ENCODE results near the gene TRIM44. TPM values are rescaled to one million over a fixed set of nuclear protein-coding genes. Genes with fewer than 3 reads are reported as not detected.

Gene TRIM44, protein sequence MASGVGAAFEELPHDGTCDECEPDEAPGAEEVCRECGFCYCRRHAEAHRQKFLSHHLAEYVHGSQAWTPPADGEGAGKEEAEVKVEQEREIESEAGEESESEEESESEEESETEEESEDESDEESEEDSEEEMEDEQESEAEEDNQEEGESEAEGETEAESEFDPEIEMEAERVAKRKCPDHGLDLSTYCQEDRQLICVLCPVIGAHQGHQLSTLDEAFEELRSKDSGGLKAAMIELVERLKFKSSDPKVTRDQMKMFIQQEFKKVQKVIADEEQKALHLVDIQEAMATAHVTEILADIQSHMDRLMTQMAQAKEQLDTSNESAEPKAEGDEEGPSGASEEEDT
- 74.6 and 81.4 TPM in 2 replicates for total RNA-seq (2022)
- percentile 91 among the genes with signal in this experiment for Bru-seq, nascent RNA
- percentile 86 among the genes with signal in this experiment for BruChase-seq, experiment 1, labeled RNA remaining after a 2-hour chase
- BruChase-seq, experiment 2, labeled RNA remaining after a 6-hour chase: percentile 88 among the genes with signal in this experiment
- long read RNA-seq, full-length matches to known transcripts: 167 of 192 reads
- long read RNA-seq, partial matches to known transcripts: 4 of 192 reads
- long read RNA-seq, other reads (novel, unspliced or antisense): 21 of 192 reads

DNA sequence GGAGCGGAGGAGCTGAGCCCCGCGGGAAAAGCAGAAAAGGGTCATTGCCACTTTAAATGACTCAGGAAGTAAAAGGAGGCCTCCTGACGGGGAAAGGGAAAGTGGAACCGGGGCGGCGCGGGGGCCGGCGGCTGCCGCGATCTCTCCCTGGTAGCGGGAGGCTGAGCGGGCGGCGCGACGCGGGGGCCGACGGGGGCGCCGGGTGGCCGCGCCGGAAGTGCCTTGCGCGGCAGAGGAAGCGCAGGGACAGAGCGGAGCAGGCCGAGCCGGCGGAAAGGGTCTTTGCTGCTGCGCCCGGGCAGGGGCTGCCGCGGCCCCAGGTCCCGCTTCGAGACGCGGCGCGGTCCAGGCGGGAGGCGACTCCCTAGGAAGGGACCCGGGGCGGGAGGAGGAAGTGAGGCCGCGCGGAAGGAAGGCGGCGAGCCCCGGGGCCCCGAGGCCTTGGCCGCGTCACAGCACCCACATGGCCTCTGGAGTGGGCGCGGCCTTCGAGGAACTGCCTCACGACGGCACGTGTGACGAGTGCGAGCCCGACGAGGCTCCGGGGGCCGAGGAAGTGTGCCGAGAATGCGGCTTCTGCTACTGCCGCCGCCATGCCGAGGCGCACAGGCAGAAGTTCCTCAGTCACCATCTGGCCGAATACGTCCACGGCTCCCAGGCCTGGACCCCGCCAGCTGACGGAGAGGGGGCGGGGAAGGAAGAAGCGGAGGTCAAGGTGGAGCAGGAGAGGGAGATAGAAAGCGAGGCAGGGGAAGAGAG, at the start of gene TRIM44:
Gene TRIM44, plus strand, starts transcription at position 127 of the 759 bp plus-strand sequence. Its CDS starts 337 bp downstream, at position 464.
- no peaks in the 10 kb centered on the region for H3K27me3 Mint-ChIP-seq (ENCODE audit: insufficient read depth, unreplicated experiment)
- Histone ChIP-seq H3K27me3 (replicated peaks; ENCODE audit: control insufficient read depth, insufficient read depth, low read length) (no peaks in the 10 kb centered on the region), H3K9me3 (no peaks in the 10 kb centered on the region; the same call in 1 of the 2 replicates), H3K4me1 (peaks cover 9% of the 10 kb centered on the region; the same call in 1 of the 2 replicates), H3K36me3 (ENCODE audit: control insufficient read depth, insufficient read depth, low read length) (no peaks in the 10 kb centered on the region), H3K4me3 (ENCODE audit: low read depth, low read length) (peak within 1 kb of the TSS; percentile 76)
- peaks cover 12% of the 10 kb centered on the region for H3K4me1 Mint-ChIP-seq (ENCODE audit: low read depth, unreplicated experiment)
- ChIA-PET POLR2A (interaction anchor here (0.5 kb wide), 1 partner anchor 363 kb away, joined by 5 read pairs; no protein-coding TSS in a partner anchor), CTCF (no interaction called here)
- intact Hi-C loops (cut with micrococcal nuclease; ENCODE audit: unreplicated experiment): loop anchor here (1.0 kb wide), 1 partner anchor 44 kb away; no protein-coding TSS in a partner anchor
- H3K27ac Mint-ChIP-seq (ENCODE audit: unreplicated experiment): peak within 1 kb of the TSS; percentile 93
- H3K9me3 Mint-ChIP-seq (ENCODE audit: unreplicated experiment): peaks cover 18% of the 10 kb centered on the region
- TF ChIP-seq, protein P1, sequence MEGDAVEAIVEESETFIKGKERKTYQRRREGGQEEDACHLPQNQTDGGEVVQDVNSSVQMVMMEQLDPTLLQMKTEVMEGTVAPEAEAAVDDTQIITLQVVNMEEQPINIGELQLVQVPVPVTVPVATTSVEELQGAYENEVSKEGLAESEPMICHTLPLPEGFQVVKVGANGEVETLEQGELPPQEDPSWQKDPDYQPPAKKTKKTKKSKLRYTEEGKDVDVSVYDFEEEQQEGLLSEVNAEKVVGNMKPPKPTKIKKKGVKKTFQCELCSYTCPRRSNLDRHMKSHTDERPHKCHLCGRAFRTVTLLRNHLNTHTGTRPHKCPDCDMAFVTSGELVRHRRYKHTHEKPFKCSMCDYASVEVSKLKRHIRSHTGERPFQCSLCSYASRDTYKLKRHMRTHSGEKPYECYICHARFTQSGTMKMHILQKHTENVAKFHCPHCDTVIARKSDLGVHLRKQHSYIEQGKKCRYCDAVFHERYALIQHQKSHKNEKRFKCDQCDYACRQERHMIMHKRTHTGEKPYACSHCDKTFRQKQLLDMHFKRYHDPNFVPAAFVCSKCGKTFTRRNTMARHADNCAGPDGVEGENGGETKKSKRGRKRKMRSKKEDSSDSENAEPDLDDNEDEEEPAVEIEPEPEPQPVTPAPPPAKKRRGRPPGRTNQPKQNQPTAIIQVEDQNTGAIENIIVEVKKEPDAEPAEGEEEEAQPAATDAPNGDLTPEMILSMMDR (IDR thresholded peaks at IDR 0.05; ENCODE audit: insufficient read depth in 1 of 2, low read depth in 1 of 2, low read length in 1 of 2, severe bottlenecking in 1 of 2, unreplicated experiment in 1 of 2): no peak
- H3K36me3 Mint-ChIP-seq (ENCODE audit: insufficient read depth, unreplicated experiment): peaks cover 24% of the 10 kb centered on the region
- H3K4me3 Mint-ChIP-seq (ENCODE audit: unreplicated experiment): peak within 1 kb of the TSS; percentile 93
- DNase-seq: peak; percentile 90 to 91
- no TSS peak for BruUV-seq (replicated peaks)

DNA sequence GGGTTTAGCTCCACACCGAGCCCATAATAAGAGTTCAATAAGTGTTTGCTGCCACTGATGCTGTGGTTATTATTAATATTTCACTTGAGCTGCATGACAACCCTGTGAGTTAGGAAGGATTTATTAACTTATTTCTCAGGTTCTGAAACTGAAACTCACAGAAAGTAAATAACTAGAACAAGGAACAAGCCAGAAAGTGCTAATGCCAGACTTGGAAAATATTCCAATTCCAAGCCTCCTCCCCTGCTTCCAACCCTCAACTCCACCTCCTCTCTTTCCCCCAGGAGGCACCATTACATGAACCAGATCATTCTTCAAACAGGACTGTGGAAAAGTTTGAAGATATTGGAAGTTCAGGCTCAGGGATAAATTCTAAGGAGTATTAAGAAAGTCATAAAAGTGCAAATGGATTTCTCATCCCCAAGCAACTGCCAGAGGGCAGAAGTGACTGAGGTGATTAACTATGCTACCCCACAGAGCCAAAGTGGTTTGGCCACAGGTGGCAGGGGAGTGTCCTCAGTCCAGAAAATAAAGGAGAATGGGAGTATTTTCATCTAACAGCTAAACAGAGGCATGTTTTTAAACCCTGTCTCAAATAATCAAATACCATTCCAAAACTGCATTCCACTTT, 47.5 kb upstream of the TRIM44 start:
- DNase-seq: no peak
- Mint-ChIP-seq H3K9me3 (ENCODE audit: unreplicated experiment) (no peaks in the 10 kb centered on the region), H3K27ac (ENCODE audit: unreplicated experiment) (no peak overlapping the region), H3K4me3 (ENCODE audit: unreplicated experiment) (no peak overlapping the region), H3K36me3 (ENCODE audit: insufficient read depth, unreplicated experiment) (peaks cover 6% of the 10 kb centered on the region), H3K27me3 (ENCODE audit: insufficient read depth, unreplicated experiment) (peaks cover 5% of the 10 kb centered on the region), H3K4me1 (ENCODE audit: low read depth, unreplicated experiment) (no peaks in the 10 kb centered on the region)
- Histone ChIP-seq H3K9me3 (no peaks in the 10 kb centered on the region), H3K27me3 (replicated peaks; ENCODE audit: control insufficient read depth, insufficient read depth, low read length) (no peaks in the 10 kb centered on the region), H3K4me1 (peaks cover 7% of the 10 kb centered on the region), H3K36me3 (ENCODE audit: control insufficient read depth, insufficient read depth, low read length) (no peaks in the 10 kb centered on the region), H3K4me3 (ENCODE audit: low read depth, low read length) (no peak overlapping the region)
- TF ChIP-seq, protein P1 (IDR thresholded peaks at IDR 0.05; ENCODE audit: insufficient read depth in 1 of 2, low read depth in 1 of 2, low read length in 1 of 2, severe bottlenecking in 1 of 2, unreplicated experiment in 1 of 2): no peak
- POLR2A ChIA-PET: no interaction called here
- CTCF ChIA-PET: no interaction called here
- intact Hi-C loops (cut with micrococcal nuclease; ENCODE audit: unreplicated experiment): loop anchor here (1.0 to 5.0 kb wide), 6 partner anchors 102 to 862 kb away; no protein-coding TSS in a partner anchor
- no TSS peak for BruUV-seq (replicated peaks)

Data from Caco-2 (cell line).